Thymus (tissue), 11 donors: ENCODE measurements around the gene SURF1. TPM values are rescaled to one million over a fixed set of nuclear protein-coding genes. Genes with fewer than 3 reads are reported as not detected.
"Not testable (repeated sequence)": the region's sequence is repeated elsewhere in the genome, so short reads cannot be mapped to it uniquely, and the experiment has no call there.

ENCODE experiments used
- DNase-seq, 9 donors: peaks; one replicate each; pipeline ENCODE4 v3.0.0-alpha.2; 2013; ENCODE audit warnings: low spot score in 9 of 9, low read depth in 6 of 9, missing footprints in 1 of 9
- H3K27ac ChIP-seq, 2 donors: one replicate each; pipeline ENCODE4 v1.5.1; 2013; ENCODE audit warnings: control low read depth in 1 of 2, low read depth in 1 of 2, low read length in 1 of 2, mild to moderate bottlenecking in 1 of 2, moderate library complexity in 1 of 2
- H3K27me3 ChIP-seq, 2 donors: one replicate each; pipeline ENCODE4 v1.5.1; 2013; ENCODE audit warnings: low read length in 1 of 2; ENCODE audit not compliant: control insufficient read depth in 2 of 2, insufficient read depth in 1 of 2
- H3K36me3 ChIP-seq, 2 donors: one replicate each; pipeline ENCODE4 v1.5.1; 2013; ENCODE audit warnings: low read length in 1 of 2, mild to moderate bottlenecking in 1 of 2, moderate library complexity in 1 of 2; ENCODE audit not compliant: control insufficient read depth in 2 of 2, insufficient read depth in 2 of 2
- H3K4me1 ChIP-seq, 2 donors: one replicate each; pipeline ENCODE4 v1.5.1; 2013; ENCODE audit warnings: low read length in 2 of 2; ENCODE audit not compliant: control insufficient read depth in 2 of 2, insufficient read depth in 2 of 2
- H3K4me3 ChIP-seq, 2 donors: one replicate each; pipeline ENCODE4 v1.5.1; 2013; ENCODE audit warnings: low read length in 2 of 2, control low read depth in 1 of 2, mild to moderate bottlenecking in 1 of 2
- H3K9me3 ChIP-seq, 2 donors: one replicate each; pipeline ENCODE4 v1.5.1; 2013; ENCODE audit warnings: low read length in 1 of 2, mild to moderate bottlenecking in 1 of 2; ENCODE audit not compliant: control insufficient read depth in 2 of 2, insufficient read depth in 1 of 2
- WGBS: extraction: QIAGEN DNeasy Blood & Tissue Kit; methylation state at CpG from one replicate; pipeline ENCODE4 v1.1.7; 2013; 5-methylcytosine and 5-hydroxymethylcytosine counted together
- polyA plus RNA-seq: library from polyadenylated mRNA; stranded (reverse); fragments of 200-250 nt; gene quantifications from one replicate; pipeline ENCODE4 v1.2.3, GENCODE V29; 2013
- total RNA-seq: library from RNA; stranded (reverse); fragments of 120-200 nt; gene quantifications from one replicate; pipeline ENCODE4 v1.2.4, GENCODE V29; 2013
- donor health status: healthy.

Gene SURF1
- total and polyA plus RNA-seq, 2 donors: 31.9 to 84.0 TPM

GRCh38 chr9:133344071-133344470 is 12.2 kb downstream of the SURF1 start:
- H3K9me3 ChIP-seq: no peaks in the 10 kb centered on the region
- no peak overlapping the region for H3K4me3 ChIP-seq
- no peak for DNase-seq
- no peaks in the 10 kb centered on the region for H3K27me3 ChIP-seq
- H3K4me1 ChIP-seq: peaks cover 14 to 21% of the 10 kb centered on the region in 2 donors
- peaks cover 62 to 63% of the 10 kb centered on the region in 2 donors for H3K36me3 ChIP-seq
- H3K27ac ChIP-seq: no peak overlapping the region
- WGBS: 98% methylated on average over 19 of the region's 19 CpGs

GRCh38 chr9:133342570-133342969 is 13.7 kb downstream of the SURF1 start:
- Histone ChIP-seq H3K4me1 (peaks cover 12 to 17% of the 10 kb centered on the region in 2 donors), H3K27me3 (no peaks in the 10 kb centered on the region), H3K27ac (no peak overlapping the region), H3K4me3 (no peak overlapping the region), H3K9me3 (no peaks in the 10 kb centered on the region), H3K36me3 (peaks cover 60 to 63% of the 10 kb centered on the region in 2 donors)
- DNase-seq: no peak
- 91% methylated on average over 11 of the region's 11 CpGs for WGBS

GRCh38 chr9:133342069-133342406 is 14.2 kb downstream of the SURF1 start:
- Histone ChIP-seq H3K9me3 (no peaks in the 10 kb centered on the region), H3K36me3 (peaks cover 60 to 63% of the 10 kb centered on the region in 2 donors), H3K4me3 (no peak overlapping the region), H3K27ac (no peak overlapping the region), H3K27me3 (no peaks in the 10 kb centered on the region), H3K4me1 (peaks cover 7 to 16% of the 10 kb centered on the region in 2 donors)
- DNase-seq: no peak
- WGBS: 96% methylated on average over 12 of the region's 12 CpGs

GRCh38 chr9:133341369-133342068 is 14.8 kb downstream of the SURF1 start:
- 91% methylated on average over 15 of the region's 15 CpGs for WGBS
- no peak overlapping the region for H3K4me3 ChIP-seq
- peaks cover 4 to 12% of the 10 kb centered on the region in 2 donors for H3K4me1 ChIP-seq
- no peak overlapping the region for H3K27ac ChIP-seq
- no peak for DNase-seq
- peaks cover 0 to under 1% of the 10 kb centered on the region in 2 donors for H3K9me3 ChIP-seq
- H3K36me3 ChIP-seq: peaks cover 60 to 63% of the 10 kb centered on the region in 2 donors
- H3K27me3 ChIP-seq: no peaks in the 10 kb centered on the region

- Histone ChIP-seq H3K27me3 (no peaks in the 10 kb centered on the region), H3K27ac (no peak overlapping the region), H3K36me3 (peaks cover 58 to 62% of the 10 kb centered on the region in 2 donors), H3K9me3 (peaks cover 0 to 3% of the 10 kb centered on the region in 2 donors), H3K4me1 (peaks cover 7 to 12% of the 10 kb centered on the region in 2 donors), H3K4me3 (no peak overlapping the region)
- WGBS: 93% methylated on average over 13 of the region's 13 CpGs
- no peak for DNase-seq
Measured at GRCh38 chr9:133340916-133341315, 15.4 kb downstream of the SURF1 start.

- peaks cover 52 to 55% of the 10 kb centered on the region in 2 donors for H3K36me3 ChIP-seq
- 38% methylated on average over 3 of the region's 3 CpGs for WGBS
- H3K9me3 ChIP-seq: peaks cover 0 to 3% of the 10 kb centered on the region in 2 donors
- no peak overlapping the region for H3K27ac ChIP-seq
- peaks cover 9 to 15% of the 10 kb centered on the region in 2 donors for H3K4me1 ChIP-seq
- H3K27me3 ChIP-seq: no peaks in the 10 kb centered on the region
- no peak for DNase-seq
- no peak overlapping the region for H3K4me3 ChIP-seq
Measured at GRCh38 chr9:133340256-133340655, 16.0 kb downstream of the SURF1 start.

GRCh38 chr9:133339641-133340040 is 16.6 kb downstream of the SURF1 start:
- Histone ChIP-seq H3K27ac (no peak overlapping the region), H3K4me3 (no peak overlapping the region), H3K4me1 (peaks cover 16 to 21% of the 10 kb centered on the region in 2 donors), H3K9me3 (peaks cover 0 to 3% of the 10 kb centered on the region in 2 donors), H3K36me3 (peaks cover 46 to 52% of the 10 kb centered on the region in 2 donors), H3K27me3 (no peaks in the 10 kb centered on the region)
- WGBS: 95% methylated on average over 5 of the region's 5 CpGs
- no peak for DNase-seq

- H3K27me3 ChIP-seq: no peaks in the 10 kb centered on the region
- H3K4me1 ChIP-seq: peaks cover 16 to 21% of the 10 kb centered on the region in 2 donors
- H3K36me3 ChIP-seq: peaks cover 46 to 51% of the 10 kb centered on the region in 2 donors
- H3K9me3 ChIP-seq: peaks cover 0 to 7% of the 10 kb centered on the region in 2 donors
- WGBS: 11% methylated on average over 70 of the region's 70 CpGs
- H3K27ac ChIP-seq: peak within 1 kb of the TSS; percentile 50 to 68
- H3K4me3 ChIP-seq: peak within 1 kb of the TSS; percentile 63 to 71
- peak; percentile 58 to 96 (median 88) for DNase-seq
Measured at GRCh38 chr9:133335924-133336811, 20.1 kb downstream of the SURF1 start, which contains the start of gene SURF6. SURF6 (minus strand) TSS chr9:133336188; CDS start chr9:133336132, 56 bp downstream.

- not testable (repeated sequence) for DNase-seq, H3K9me3 ChIP-seq, H3K27ac ChIP-seq, H3K27me3 ChIP-seq
- Histone ChIP-seq H3K4me1 (peaks cover 14% of the 10 kb centered on the region in 2 donors), H3K36me3 (peaks cover 44 to 46% of the 10 kb centered on the region in 2 donors), H3K4me3 (peak overlapping the region; percentile 63 to 71)
- 95% methylated on average over 11 of the region's 11 CpGs for WGBS
Measured at GRCh38 chr9:133334888-133335287, 21.4 kb downstream of the SURF1 start.
